PC-3 (cell line): ENCODE results near the gene SMIM12.

Experiments used
- CTCF ChIP-seq: fragments of 300-600 bp; sonication (generic); conservative IDR thresholded peaks from 2 replicates; pipeline ENCODE4 v1.5.1; 2017; ENCODE audit warnings: antibody characterized with exemption, low read depth, mild to moderate bottlenecking, low read length
- EZH2 ChIP-seq: fragments of 300-600 bp; sonication (generic); IDR thresholded peaks from one replicate; pipeline ENCODE4 v1.6.1; 2017; ENCODE audit warnings: antibody characterized with exemption, mild to moderate bottlenecking, low read length; ENCODE audit not compliant: unreplicated experiment
- EZH2phosphoT487 ChIP-seq: fragments of 300-600 bp; sonication (generic); IDR thresholded peaks from 2 replicates; pipeline ENCODE4 v1.6.1; 2018; ENCODE audit warnings: mild to moderate bottlenecking, antibody characterized with exemption, low read length, borderline replicate concordance

- TF ChIP-seq EZH2phosphoT487 = no peak
- TF ChIP-seq CTCF = no peak
- TF ChIP-seq EZH2 = no peak
Measured at GRCh38 chr1:34900775-34901502, 41.4 kb upstream of the SMIM12 start.
